Kidney epithelial cell (primary cell): ENCODE results near the gene PIP4K2A. TPM values are rescaled to one million over a fixed set of nuclear protein-coding genes. Genes with fewer than 3 reads are reported as not detected.

Experiments
- DNase-seq: peaks from one replicate; pipeline ENCODE4 v3.0.0-alpha.2; 2010; ENCODE audit warnings: low read depth
- H3K27me3 ChIP-seq: 2 replicates; pipeline ENCODE4 v1.6.0; 2011; ENCODE audit warnings: low read length; ENCODE audit not compliant: control insufficient read depth, insufficient read depth
- H3K36me3 ChIP-seq: 2 replicates; pipeline ENCODE4 v1.5.1; 2011; ENCODE audit warnings: low read length; ENCODE audit not compliant: control insufficient read depth, insufficient read depth
- H3K4me3 ChIP-seq: 2 replicates; pipeline ENCODE4 v1.5.1; 2011; ENCODE audit warnings: low read depth, mild to moderate bottlenecking, control low read depth, low read length
- total RNA-seq: library from RNA; depleted of rRNA; stranded (reverse); fragments of >200 nt; gene quantifications from 2 replicates; pipeline ENCODE4 v1.2.3, GENCODE V29; 2015
- TF ChIP-seq, protein P1 (sequence below): IDR thresholded peaks from 2 replicates; pipeline ENCODE4 v1.5.1; 2011; ENCODE audit warnings: mild to moderate bottlenecking, moderate library complexity, low read length, control low read depth, inconsistent platforms; ENCODE audit not compliant: insufficient read depth, poor library complexity, severe bottlenecking

The PIP4K2A gene
- total RNA-seq, 1 donor from 2014 or later = 23.6 TPM

DNA sequence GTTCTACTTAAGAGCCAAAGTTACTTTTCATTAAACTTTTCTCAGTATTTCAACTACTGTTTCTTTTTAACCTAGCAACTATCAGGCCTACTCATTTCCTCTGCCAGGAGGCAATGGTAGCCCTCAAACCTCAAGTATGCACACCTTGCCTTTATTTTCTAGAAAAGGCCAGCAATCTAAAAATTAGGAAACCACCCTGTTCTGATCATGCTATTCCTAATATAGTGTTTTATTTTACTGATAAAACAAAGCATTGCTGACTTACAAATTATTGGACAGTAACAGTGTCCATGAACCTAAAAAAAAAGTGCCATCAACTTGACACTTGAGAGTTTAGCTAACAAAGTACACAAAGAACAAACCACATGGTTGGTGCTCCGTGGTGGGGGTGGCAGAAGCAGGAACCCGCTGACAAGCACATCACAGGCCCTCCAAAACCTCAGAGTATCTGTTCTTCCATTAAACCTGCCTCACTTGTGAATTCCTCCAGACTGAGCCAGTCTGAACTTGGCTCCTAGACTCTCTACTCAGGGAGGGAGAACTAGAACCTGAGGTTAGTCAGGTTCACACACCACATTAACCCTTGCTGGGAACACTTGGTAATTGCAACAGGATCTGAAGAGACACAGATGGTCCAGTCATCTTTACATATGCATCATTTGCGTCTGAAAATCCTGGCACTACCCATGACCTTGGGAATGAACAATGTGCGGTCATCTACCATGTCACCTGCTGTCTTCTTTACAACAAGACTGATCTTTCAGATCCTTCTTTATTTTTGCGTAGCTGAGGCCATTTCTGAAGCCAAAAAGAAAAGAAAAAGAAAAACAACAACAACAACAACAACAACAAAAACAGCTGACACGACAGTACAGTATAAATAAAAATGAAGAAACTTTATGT lies 31.9 kb downstream of the PIP4K2A start:
- Histone ChIP-seq H3K36me3 (no peaks in the 10 kb centered on the region), H3K4me3 (no peak overlapping the region), H3K27me3 (no peaks in the 10 kb centered on the region)
- TF ChIP-seq, protein P1, sequence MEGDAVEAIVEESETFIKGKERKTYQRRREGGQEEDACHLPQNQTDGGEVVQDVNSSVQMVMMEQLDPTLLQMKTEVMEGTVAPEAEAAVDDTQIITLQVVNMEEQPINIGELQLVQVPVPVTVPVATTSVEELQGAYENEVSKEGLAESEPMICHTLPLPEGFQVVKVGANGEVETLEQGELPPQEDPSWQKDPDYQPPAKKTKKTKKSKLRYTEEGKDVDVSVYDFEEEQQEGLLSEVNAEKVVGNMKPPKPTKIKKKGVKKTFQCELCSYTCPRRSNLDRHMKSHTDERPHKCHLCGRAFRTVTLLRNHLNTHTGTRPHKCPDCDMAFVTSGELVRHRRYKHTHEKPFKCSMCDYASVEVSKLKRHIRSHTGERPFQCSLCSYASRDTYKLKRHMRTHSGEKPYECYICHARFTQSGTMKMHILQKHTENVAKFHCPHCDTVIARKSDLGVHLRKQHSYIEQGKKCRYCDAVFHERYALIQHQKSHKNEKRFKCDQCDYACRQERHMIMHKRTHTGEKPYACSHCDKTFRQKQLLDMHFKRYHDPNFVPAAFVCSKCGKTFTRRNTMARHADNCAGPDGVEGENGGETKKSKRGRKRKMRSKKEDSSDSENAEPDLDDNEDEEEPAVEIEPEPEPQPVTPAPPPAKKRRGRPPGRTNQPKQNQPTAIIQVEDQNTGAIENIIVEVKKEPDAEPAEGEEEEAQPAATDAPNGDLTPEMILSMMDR = no peak
- DNase-seq = peak; percentile 41

DNA sequence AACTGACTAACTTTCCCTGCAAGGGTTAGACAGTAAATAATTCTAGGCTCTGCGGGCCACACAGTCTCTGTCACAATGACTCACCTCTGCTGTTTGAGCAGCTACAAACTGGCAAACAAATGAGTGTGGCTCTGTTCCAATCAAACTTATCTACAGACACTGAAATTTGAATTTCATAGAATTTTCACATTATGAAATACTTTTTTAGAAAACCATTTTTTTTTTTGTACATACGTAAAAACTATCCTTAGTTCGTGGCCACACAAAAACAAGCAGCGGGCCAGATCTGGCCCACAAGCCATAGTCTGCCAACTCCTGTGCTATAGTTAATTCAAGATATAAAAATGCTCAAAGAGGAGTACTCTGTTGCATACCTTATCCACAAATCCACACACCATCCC lies 32.6 kb downstream of the PIP4K2A start:
- Histone ChIP-seq H3K36me3 (no peaks in the 10 kb centered on the region), H3K27me3 (no peaks in the 10 kb centered on the region), H3K4me3 (no peak overlapping the region)
- peak; percentile 38 for DNase-seq
- TF ChIP-seq, protein P1 = no peak

DNA sequence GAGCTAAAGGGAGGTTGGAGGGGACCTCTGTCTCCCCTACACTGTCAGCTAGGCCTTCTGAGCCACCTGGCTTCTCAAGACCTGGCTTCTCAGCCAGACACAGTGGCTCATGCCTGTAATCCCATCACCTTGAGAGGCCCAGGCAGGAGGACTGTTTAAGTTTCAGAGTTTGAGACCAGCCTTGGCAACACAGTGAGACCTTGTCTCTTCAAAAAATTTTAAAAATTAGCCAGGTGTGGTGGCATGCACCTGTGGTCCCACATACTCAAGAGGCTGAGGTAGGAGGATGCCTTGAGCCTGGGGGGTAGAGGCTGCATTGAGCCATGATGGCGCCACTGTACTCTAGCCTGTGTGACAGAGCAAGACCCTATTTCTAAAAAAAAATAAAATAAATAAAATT lies 33.1 kb downstream of the PIP4K2A start:
- H3K27me3 ChIP-seq = no peaks in the 10 kb centered on the region
- DNase-seq = no peak
- H3K36me3 ChIP-seq = no peaks in the 10 kb centered on the region
- no peak overlapping the region for H3K4me3 ChIP-seq
- TF ChIP-seq, protein P1 = no peak

DNA sequence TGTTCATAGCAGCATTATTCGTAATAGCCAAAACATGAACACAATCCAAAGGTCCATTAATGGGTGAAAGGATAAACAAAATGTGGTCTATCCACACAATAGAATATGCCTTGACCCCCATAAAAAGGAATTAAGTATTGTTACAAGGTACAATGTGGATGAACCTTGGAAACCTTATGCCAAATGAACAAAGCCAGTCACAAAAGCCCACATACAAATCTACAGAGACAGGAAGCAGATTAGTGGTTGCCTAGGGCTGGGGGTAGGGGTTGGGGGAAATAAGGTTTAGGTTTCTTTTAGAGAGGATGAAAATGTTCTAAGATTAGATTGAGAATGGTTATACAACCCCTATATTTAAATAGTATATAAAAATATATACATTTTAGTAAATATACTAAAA lies 34.8 kb downstream of the PIP4K2A start:
- H3K27me3 ChIP-seq = no peaks in the 10 kb centered on the region
- DNase-seq = no peak
- no peaks in the 10 kb centered on the region for H3K36me3 ChIP-seq
- H3K4me3 ChIP-seq = no peak overlapping the region
- TF ChIP-seq, protein P1 = no peak

DNA sequence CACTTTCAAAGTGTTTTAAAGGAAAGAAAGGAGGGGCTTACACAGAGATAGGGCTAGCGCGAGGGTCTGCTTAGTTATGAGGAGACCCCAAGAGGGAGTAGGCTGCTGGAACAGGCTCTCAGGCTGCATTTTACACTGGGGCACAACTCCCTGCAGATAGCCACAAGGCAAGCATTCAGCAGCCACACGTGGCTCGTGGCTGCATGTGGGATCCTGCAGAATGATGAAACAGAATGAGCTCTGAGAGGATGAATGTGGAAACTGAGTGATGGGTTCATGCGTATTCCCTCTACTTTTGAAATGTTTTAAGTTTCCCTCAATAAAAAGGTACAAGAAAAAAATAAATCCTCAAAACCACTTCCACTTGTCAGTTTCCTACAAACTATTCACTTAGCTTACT lies 37.0 kb downstream of the PIP4K2A start:
- Histone ChIP-seq H3K27me3 (no peaks in the 10 kb centered on the region), H3K4me3 (no peak overlapping the region), H3K36me3 (no peaks in the 10 kb centered on the region)
- DNase-seq = no peak
- TF ChIP-seq, protein P1 = no peak
